ENCODE data around the gene USP15.

USP15 gene

DNA sequence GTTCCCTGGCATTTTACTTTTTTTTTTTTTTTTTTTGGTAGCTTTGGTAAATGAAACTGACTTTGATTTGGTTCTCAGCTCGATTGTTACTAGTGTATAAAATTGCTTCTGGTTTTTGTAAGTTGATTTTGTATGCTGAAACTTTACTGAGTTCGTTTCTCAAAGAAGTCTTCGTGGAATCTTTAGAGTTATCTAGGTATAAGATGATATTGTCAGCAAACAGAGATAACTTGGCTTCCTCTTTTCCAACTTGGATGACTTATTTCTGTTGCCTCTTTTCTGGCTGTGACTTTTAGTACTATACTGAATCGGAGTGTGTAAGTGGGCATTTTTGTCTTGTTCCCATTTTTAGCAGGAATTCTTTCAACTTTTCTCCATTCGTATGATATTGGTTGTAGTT, 28.1 kb downstream of the USP15 start:
- no peak for DNase-seq

DNA sequence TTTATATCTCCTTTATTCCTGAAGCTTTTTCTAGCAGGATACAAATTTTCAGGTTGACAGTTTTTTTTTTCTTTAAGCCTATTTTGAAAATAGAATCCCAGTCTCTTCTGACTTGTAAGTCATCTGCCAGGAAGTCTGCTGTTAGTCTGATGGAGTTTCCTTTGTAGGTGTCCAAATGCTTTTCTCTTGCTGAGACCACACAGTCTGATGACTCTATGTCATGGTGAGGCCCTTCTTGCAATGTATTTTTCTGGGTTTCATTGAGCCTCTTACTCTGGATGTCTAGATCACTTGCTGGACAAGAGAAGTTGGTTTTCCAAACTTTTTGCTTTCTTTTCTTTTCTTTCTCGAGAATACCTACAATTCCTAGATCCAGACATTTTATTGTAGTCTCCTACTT, 30.6 kb downstream of the USP15 start:
- DNase-seq = no peak

DNA sequence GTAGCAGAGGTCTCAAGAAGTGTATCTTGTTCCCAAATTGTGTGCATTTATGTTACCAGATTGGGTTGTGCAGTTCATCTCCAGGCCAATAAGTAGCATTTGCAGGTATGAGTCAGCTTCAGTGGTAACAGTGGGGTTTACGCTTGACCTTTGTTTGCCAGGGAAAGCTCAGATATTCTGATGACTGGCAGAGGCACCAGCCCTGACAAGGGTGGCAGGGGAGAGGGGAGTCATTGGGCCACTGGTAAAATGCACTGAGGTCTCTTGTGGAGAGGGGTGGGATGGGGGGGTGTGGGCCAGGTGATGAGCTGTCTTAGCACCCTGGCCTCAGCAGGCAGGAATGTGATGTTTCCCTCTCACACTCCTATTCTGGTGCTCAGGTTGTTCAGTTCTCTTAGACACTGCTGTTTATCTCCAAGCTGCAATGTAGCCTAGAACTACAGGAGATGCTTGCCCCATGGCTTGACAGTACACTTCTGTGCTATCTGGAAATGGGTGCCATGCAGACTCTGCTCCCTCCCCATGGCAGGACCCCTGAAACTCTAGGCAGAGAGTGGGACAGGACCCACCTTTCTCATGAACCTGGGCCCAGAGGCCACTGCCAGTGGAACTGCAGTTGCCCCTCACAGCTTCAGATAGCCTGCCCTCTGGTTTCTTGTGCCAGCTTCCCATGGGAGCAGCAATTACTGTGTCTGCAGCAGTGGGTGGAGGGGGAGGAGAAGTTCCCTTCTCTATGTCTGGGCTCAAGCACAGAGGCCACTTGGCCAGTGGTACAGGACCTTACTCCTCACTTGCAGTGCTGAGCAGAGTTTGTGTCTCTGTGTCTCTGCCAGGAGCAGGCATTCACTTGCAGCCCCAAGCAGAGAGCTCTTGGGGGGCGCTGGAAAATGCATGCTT, 31.9 kb downstream of the USP15 start:
- DNase-seq = no peak

DNA sequence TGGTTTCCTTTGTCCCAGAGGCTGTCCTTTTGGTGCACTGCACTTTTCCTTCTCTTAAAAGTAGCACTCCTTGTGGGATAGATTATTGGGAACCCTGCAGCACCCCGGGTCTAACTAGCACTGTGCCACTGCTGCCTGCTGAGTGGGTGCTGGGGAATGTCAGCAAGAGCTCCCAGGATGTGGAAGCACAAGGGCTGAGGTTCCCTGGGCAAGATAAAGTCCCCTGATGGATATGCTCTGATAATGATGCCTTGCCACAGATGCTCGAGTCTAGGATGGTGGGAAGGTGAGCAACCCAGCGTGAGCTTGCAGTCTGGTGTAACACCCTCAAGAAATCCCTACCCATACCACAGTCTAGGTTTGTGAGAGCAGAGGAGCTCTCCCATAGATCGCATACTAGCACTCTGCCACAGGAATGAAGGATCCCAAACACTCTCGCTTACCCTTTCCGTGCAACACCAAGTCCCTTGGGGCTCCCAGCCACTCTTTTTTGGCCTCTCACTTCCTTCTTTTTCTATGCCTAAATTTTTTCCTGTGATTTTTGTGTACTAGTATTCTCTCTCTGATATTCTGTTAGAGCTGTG, 32.6 kb downstream of the USP15 start:
- no peak for DNase-seq

DNA sequence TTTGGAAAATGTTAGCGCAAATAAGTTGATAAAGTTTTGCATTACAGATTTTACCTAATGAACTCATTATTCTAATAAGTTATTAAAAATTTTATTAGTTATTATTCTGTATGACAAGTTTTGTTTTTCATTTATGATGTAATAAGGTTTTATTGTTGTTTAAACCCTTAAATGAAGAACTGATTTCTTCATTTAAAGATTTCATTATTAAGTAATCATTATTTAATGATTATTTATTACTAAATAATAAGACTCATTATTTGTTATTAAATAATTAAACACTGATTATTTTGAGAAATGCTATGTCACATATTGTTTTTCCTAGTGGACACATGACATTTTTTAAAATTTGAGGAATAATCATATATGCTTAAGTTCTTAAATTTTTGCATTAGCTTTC, 34.2 kb downstream of the USP15 start:
- no peak for DNase-seq

DNA sequence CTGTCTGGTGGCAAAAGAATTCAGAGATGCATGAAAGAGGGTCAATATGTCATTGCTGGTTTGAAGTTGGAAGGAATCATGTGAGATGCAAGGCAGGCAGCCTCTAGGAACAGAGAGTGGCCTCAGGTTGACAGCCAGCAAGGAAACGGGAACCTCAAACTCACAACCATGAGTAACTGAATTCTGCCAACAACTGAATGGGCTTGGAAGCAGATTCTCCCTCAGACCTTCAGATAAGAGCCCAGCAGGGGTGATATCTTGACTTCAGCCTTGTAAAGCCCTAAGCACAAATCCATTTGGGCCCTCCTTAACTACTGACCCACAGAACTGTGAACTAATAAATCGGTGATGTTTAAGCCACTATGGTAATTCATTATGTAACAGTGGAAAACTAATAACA, 35.8 kb downstream of the USP15 start:
- DNase-seq = no peak

DNA sequence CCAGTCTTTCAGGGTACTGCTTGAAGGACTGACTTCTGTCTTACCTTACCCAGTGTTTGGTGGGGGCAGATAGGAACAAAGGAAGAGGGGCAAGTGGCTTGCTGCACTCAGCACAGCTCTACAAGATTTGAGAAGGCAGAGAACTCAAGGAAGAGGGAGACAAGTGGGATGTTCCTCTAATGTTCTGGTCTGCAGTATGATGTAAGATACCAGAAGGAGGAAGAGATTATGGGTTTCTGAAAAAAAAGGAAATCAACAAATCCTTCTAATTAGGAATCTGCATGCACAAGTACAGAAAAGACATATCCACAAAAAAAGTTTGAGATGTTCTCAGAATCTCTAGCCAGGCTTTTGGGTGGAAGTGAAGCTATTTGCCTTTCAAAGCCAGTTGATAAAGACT, 37.1 kb downstream of the USP15 start:
- DNase-seq = no peak

DNA sequence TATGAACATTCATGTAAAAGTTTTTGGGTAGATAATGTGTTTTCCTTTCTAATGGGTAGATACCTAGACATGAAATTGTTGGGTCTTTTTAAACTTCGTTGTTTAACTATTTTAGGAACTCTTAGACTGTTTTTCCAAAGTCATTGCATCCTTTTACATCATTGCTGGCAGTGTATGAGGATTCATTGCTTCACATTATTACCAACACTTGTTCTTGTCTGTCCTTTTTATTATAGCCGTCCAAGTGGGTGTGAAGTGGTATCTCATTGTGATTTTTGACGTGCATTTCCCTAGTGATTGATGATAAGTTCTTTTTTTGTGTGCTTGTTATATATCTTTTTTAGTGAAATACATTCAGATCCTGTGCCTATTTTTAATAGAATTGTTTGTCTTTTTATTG, 39.4 kb downstream of the USP15 start:
- no peak for DNase-seq

DNA sequence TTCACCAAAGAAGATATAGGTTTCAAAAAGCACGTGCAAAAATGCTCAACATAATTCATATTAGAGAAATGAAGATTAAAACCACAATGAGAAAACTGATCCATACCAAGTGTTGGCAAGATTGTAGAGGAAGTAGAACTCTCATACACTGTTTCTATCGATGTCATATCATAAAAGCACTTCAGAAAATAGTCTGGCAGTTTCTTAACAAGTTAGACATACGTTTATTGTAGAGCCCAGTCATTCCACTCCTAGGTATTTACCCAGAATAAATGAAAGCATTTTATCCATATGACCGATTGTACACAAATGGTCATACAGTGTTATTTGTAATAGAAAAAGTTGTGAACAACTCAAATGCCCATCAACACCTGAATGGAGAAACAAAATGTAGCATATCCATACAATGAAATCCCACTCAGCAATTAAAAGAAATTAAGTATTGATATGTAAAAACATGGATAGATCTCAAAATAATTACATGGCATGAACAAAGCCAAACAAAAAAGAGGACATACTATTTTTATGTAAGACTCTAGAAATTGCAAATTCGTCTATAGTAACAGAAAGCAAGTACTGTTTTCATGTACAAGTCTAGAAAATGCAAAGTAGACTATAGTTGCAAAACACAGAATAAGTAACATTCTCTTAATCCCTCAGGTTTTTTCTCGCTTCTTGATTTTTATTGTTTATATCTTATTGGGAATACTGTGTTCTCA, 41.0 kb downstream of the USP15 start:
- no peak for DNase-seq

DNA sequence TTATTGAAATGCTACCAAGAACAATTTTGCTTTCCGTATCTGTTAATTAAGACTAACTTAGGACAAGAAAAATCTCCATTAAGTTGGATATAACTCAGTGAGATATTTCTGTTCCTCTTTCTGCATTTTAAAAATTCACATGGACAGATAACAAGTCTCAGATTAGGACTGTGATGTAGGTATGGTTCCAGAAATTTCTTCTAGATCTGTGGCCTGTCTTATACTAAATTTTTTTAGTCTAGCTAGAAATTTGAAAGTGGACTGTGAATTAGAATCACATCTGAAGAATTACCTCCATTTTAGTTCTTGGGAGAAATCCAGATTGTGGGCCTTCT, 41.6 kb downstream of the USP15 start:
- no peak for DNase-seq

DNA sequence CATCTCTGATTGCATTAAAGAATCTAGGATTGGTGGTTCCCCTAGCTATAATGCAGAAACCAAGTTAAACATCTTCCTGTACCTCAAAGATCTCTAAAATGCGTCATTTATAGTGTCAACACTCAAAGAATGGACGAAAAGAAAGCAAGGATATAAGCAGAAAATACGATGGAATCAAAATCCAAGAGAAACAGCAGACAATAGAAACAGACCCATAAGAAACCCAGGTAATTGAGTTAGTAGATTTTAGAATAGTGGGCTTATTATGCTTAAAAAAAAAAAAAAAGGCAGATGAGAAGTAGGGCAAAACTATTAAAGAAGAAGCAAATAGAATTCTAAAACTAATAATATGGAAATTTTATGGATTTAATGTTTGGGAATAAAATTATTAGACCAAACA, 44.4 kb downstream of the USP15 start:
- DNase-seq = no peak

DNA sequence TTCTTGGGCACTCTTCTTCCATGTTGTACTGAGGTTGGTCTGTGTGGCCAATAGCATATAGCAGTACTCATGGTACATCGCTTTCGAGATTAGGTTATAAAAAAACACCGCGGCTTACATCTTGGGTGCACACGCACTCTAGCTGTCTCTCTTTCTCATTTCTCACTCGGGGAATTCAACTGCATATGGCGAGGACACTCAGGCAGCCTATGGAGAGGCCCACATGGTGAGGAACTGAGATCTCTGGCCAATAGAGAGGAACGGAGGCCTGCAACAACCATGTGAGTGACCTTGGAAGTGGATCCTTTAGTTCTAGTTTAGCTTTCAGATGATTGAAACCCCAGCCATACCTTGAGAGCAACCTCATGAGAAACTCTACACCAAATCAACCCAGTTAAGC, 45.6 kb downstream of the USP15 start:
- DNase-seq = no peak

DNA sequence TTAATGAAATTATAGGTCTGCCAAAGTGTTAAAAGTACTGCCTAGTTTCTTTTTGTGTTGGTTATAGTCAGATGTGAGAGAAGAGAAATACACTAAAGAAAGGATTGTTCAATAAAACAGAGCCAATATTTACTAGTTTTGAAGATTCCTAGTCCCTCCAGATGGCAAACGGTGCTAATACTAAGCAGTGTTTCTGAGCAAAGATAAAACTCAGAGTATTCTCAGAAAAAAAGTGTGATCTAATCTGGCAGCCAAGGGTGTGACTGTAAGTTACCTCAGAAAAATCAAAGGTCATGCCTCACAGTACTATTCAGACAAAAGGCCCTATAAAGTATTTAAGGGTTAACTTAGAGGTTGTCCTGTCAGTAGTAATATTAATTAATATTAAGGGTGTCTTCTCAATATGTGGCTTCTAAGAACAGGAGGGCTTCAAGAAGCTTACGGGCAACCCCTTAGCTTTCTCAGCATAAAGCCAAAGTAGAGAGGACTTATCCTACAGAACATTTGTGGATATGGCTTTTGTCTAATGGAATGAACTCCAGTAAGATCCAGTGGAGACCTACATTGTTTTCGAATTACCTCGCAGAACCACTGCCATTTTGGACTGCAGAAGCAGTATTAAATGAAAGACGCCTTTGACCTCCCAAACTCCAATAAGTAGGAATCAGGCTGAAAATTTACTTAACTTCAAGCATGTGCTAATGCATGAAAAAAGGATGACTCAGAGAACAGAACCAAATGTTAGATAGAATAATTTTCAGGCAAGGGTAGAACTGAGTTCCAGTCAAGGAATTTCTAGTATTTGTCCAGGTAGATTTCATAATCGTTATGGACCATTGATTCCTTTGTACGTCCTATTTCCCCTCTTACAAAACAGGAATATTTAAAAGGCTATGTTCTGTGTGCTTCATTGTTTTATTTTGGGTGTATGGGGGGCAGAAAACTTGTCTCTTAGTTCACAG, 46.6 kb downstream of the USP15 start:
- DNase-seq = no peak

DNA sequence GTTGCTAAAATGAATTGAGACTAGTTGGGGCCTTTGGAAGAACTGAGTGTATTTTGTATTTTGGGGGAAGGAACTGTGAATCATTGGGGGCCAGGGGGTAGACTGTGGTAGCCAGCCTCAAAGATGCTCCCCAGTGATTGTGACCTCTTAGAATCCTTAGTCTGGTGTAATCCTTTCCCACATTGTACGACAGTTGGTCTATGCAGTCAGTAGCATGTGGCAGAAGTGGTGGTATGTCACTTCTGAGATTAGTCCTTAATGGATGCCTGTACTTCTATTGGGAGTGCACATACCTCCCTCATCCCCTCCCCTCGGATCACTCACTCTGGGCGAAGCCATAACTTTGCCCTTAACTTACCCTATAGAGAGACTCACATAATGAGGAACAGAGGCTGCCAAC, 48.0 kb downstream of the USP15 start:
- DNase-seq = no peak

DNA sequence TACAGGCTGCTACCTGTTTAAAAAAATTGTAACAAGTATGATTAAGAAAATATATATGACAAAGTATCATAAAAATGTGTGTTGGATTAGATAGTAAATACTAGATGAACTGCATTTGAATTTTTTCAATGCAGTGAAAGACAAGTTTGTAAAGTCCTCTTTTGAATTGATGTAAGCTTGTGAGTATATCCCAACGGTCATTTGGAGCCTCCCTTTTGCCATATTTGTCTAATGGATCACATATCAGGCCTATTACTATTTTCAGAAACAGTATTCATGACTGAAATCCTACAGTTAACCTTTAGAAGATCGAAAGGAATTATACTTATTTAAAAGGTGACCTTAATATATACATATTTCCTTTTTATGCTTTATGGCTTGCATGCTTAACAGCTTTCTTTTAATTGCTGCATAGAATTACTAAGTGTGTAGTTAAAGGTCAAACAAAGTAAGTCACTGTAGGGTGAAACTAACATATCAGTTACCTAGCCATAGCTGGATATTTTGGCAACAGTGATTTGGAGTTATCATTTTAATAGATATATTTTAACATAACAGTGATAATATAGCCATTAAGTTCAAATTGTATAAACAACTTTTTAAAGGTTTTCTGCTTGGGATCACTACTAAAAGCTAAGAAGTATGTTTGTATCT, 53.6 kb downstream of the USP15 start:
- DNase-seq = no peak

DNA sequence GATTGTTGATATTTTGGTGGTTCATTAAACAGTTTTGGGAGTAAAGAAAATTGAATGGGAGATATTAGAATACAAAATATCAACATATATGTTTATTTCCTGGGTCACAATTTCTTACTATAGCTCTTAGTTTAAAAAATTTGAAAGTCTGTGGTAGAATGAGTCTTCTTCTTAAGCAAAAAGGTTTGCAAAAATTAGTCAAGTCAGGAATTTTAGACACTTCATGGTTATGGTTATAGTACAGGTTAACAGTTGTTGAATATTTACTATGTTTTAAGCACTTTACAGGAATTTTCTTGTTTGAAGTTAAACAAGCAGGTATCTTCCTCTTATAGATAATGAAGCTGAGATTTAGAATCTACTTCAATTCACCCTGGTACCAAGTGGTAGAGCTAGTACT, 56.8 kb downstream of the USP15 start:
- DNase-seq = no peak

DNA sequence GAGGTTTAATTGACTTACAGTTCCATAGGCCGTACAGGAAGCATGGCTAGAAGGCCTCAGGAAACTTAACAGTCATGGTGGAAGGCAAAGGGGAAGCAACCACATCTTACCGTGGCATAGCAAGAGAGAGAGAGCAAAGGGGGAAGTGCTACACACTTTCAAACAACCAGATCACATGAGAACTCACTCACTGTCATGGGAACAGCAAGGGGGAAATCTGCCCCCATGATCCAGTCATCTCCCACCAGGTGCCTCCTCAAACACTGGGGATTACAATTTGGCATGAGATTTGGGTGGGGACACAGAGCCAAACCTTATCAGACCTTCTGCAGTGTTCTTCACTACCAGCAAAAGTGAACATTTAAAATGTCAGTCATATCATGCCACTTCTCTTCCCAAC, 58.9 kb downstream of the USP15 start:
- no peak for DNase-seq

DNA sequence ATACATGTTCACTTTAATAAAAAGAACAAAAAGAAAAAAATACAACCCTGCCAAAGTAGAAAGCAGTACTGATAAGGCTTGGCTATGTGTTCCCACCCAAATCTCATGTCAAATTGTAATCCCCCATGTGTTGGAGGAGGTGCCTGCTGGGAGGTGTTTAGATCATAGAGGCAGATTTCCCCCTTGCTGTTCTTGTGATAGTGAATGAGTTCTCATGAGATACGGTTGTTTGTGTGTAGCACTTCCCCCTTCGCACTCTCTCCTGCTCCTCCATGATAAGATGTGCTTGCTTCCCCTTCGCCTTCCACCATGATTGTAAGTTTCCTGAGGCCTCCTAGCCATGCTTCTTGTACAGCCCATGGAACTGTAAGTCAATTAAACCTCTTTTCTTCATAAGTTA, 59.9 kb downstream of the USP15 start:
- DNase-seq = no peak

DNA sequence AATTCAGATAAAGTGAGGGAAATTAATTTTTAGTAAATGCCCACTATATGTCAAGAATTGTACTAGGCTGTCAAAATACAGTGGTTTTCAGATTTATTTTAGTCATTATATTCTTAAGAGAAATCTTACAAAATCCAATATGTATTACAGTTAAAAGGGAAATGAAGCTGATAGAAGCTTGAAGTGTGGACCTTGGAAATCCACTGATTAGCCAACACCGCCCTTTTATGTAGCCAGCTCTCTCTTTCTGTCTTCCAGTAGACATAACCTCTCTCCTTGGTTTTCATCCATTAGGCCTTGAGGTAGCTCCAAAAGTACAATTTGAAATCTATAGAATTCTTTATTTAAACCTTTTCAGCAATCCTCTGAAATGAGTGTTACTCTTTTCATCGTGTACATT, 63.2 kb downstream of the USP15 start:
- no peak for DNase-seq

DNA sequence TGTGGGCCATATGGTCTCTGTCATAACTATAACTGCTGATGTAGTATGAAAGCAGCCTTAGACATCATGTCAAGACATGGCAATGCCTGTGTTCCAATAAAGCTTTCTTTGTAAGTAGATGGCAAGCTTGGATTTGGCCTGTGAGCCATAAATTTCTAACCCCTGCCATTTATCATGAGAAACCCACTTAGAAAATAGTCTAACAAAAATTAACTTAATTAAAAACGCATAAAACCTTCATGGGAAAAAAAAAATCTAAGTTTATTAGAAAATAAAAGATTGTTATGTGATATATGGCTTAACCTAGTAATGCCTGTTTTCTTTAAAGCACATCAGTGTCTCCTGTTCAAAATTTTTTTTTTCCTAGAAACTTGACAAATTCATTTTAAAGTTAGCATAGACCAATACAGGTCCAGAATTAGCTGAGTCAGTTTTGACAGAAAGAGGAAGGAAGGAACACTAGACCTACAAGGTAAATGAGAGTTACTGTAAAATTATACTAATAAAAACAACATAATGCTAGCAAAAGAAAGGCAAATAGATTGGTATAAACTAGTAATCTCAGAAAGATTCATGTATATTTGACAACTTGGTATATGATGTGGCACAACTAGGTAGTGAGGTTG, 68.2 kb downstream of the USP15 start:
- DNase-seq = no peak

DNA sequence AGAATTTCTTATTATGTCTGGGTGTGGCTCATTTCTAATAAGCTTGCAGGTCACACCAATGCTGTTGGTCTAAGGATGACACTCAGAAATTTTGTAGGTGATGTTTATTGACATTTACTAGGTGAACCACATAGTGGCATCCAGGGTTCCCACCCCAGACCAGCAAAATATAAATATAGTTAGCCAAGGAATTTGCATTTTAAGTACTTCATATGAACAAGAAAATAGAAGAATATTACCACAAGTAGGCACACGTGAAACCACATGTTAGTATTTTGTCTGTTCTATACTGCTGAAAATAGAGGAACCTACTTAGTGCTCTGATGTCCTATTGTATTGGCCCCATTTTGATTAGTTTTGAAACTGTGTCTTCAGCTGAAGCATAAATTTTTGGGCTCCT, 71.1 kb downstream of the USP15 start:
- DNase-seq = no peak

DNA sequence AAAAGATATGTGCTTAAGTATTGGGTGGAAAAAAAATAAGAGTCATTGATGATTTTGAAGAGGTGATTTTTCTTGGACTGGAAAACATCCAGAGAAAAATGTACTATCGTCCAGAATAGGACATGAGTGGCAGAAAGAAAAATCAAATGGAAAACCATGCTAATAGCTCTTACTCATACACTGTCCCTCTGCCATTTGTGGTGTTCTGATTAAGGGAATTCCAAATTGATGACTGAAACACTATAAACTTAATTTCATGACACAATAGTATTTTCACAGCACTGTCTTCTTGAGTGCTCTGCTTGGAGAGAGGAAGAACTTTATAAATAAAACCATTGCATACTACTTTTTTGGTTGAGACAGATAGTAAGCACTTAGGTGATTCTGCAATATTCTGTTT, 72.4 kb downstream of the USP15 start:
- DNase-seq = no peak

Data from NCI-H1417 treated with DMSO at 0.1 percent for 48 hours (cell line).